ENCODE data around the gene SIK3.
A peak's percentile ranks its signal among the peaks of the same experiment; 100 is the strongest.
"Not testable (repeated sequence)": the region's sequence is repeated elsewhere in the genome, so short reads cannot be mapped to it uniquely, and the experiment has no call there.

SIK3 gene

DNA sequence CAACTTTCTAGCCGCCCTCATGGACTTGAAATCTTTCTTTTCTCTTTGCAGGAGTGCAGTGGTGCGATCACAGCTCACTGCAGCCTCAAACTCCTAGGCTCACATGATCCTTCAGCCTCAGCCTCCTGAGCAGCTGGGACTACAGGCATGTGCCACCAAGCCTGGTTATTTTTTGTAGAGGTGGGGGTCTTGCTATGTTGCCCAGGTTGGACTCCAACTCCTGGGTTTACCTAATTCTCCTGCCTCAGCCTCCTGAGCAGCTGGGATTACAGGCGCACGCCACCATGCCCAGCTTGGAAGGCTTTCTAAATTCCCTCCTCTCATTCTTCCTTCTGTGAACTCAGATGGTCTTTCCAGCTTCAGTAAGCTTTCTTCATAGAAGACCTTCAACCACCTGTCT lies 256.1 kb downstream of the SIK3 start:
- DNase-seq (ENCODE audit: low read depth in 3 of 3), result no peak

DNA sequence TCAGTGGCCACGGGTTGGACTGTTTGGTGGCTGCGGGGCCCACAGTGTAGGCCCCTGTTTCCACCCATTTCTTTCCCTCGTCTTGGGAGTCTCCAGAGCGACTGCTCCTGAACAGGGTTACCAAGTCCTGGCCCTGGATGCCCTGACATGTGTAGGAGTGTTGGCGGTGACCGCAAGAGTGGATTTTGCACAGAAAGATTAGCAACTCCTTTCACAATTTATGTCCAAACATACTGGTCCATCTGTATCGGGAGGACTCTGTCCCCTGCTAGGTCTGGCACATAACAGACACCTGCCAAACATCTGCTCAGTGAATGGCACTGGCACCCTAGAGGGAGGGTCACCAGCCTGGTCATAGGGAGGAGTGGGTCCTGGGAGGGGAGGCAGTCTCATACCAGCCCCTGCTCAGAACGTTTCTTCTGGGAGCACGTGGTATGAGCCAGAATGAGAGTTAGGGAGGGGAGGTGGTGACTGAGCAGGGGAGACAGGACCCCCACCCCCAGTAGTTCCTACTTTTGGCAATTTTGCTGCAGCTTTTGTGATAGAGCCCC lies 257.4 kb downstream of the SIK3 start:
- no peak for DNase-seq (ENCODE audit: low read depth in 3 of 3)

DNA sequence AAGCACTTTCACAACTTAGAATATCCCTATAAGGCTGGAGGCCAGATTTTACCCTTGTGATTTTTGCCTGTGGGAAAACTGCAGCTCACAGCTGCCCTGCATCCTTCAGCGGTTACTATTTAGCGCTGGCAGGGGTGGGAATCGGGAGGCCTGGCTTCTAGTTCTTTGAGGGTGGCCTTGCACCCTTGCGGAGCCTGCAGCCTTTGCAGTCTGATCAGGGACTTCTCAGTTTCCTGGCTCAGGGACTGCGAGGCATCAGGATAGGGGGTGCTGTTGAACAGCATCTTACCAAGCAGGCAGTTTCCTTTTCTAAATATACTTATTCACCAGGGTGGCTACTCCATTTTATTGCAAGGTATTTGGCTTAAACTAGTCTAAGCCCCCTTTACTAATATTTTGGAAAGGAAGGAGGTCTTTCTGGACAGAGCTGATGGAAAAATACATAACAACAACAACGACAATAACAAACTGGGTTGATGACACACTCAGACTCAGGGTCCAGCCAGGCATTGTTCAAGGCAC lies 257.9 kb downstream of the SIK3 start:
- DNase-seq (ENCODE audit: low read depth in 3 of 3), result no peak

DNA sequence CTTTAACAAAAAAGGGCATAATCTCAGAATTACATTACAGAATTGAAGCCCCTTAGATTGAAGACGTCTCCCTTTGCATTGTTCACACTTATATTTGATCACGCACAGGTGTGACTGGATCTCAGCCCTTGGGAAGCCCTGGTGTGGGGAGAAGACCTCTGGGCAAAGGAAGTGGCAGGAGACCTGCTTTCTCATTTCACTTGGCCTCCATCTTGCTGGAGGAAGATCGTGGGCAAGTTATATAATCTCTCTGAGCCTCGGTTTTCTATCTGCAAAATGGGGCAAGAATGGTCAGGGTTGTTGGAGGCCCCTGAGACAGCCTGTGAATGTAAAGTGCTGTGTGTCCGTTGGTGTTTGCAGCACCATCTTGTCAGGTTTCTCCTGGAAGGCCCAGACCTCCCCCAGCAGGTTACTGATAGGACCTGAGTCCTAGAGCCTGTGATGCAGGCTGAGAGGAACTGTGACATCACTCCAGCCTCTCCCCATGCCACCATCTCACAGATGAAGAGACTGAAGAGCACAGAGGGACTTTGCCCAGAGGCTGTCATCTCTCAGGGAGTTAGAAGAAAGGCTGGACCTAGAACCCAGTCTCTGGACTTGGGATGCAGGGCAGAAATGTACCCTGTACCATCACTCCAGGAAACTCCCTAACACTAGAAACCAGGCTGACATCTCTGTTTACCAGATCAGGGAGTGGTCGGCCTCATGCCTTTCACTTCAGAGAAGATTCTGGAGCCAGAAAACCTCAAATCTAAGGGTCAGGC lies 259.7 kb downstream of the SIK3 start:
- no peak for DNase-seq (ENCODE audit: low read depth in 3 of 3)

DNA sequence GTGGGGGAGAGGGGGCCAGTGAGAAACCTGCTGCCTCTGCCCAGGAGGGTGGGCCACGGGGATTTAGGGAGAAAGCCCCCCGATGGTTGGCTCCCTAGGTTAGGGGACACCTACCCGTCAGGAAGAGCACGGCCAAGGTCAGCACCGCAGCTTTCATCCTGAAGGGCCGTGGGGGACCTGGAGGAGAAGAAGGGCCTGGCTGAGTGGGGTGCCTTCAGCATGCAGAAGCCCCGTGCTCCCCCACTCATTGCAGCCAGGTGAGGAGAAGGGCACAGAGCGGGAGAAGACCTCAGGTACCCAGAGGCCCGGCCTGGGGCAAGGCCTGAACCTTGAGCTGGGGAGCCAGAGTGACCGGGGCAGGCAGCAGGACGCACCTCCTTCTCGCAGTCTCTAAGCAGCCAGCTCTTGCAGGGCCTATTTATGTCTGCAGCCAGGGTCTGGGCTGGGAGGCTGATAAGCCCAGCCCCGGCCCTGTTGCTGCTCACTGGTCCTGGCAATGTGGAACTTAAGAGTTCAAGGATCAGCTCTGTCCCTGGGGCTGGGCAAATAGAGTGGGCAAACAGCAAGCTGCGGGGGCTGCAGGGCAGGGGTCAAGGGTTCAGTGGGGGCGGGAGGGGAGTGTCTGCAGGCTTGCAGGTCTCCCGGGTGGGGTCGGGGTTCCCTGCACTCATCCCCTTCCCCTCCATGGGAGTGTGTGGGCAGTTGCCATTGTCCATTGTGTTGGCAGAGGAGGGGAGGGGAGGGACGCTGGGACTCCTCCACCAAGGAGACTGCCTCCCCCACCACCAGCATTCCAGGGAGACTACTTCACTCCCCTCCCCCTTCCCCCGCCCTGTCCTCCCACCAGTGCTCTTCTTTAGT lies 260.8 kb downstream of the SIK3 start, which contains the start of gene APOA1:
Gene APOA1, minus strand, starts transcription at position 392 of the 861 bp plus-strand sequence. Its CDS starts 235 bp downstream, at position 157.
- no peak for DNase-seq (ENCODE audit: low read depth in 3 of 3)

DNA sequence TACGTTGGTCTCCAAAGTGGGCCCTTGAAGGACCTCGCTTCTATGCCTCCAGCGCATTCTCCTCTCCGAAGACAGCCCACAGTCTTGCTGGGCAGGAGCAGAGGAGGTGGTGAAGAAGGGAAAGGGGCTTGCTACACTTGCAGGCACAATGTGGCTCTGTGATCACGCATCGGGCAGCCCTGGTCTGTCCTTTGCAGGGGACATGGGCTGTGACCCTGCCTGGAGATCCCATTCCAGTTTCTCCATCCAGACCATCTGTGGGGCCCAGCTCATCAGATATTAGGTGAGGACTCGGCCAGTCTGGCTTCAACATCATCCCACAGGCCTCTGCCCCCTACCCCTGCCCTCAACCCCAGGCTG lies 261.6 kb downstream of the SIK3 start:
- DNase-seq (ENCODE audit: low read depth in 3 of 3), result no peak

DNA sequence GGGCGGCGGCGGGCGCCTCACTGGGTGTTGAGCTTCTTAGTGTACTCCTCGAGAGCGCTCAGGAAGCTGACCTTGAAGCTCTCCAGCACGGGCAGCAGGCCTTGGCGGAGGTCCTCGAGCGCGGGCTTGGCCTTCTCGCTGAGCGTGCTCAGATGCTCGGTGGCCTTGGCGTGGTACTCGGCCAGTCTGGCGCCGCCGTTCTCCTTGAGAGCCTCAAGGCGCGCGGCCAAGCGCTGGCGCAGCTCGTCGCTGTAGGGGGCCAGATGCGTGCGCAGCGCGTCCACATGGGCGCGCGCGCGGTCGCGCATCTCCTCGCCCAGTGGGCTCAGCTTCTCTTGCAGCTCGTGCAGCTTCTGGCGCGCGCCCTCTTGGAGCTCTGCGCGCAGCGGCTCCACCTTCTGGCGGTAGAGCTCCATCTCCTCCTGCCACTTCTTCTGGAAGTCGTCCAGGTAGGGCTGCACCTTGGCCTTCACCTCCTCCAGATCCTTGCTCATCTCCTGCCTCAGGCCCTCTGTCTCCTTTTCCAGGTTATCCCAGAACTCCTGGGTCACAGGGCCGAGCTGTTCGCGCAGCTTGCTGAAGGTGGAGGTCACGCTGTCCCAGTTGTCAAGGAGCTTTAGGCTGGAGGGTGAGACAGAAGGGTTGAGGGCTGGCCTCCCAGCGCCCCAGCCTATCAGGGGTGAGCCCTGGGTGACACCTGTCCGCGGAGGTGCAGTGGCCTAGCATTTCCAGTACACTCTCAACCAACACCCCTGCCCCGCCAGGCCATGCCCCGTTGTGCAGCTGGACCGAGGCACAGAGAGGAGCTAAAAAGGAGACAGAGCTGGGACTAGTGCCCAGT lies 262.2 kb downstream of the SIK3 start:
- peak; percentile 48 to 60 (median 51) for DNase-seq (ENCODE audit: low read depth in 3 of 3)

DNA sequence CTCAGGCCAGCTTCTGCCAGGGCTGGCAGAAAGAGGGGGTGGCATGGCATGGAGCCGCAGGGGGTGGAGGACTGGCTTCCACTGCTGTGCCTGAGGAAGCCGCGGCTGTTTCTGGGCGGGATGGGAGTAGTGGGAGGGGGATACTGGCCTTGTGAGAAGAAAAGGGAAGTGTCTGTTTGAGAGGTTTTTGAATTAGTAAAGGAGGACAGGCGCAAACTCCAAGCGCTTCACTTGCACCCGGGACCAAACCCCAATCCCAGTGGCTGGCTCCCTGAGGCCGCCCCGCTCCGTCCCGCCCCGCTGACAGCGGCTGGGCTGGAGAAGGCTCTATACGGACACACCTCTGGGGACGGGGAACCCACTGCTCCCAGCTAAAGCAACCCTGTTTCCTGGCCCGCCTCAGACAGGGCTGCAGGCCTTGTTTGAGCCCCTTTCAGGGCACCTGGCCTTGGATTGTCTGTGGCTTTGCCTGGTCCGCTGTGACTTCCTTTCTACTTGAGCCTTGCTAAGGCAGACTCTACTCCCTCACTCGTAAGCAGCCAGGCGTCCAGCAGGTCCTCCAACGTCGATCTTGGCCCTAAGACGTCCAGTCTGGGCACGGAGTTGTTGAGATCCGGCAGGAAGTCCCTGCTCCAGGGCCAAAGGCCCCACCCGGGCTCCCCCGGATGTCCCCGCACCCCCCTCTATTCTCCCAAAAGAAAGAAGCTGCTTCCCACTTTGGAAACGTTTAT lies 263.0 kb downstream of the SIK3 start:
- DNase-seq (ENCODE audit: low read depth in 3 of 3), result no peak

DNA sequence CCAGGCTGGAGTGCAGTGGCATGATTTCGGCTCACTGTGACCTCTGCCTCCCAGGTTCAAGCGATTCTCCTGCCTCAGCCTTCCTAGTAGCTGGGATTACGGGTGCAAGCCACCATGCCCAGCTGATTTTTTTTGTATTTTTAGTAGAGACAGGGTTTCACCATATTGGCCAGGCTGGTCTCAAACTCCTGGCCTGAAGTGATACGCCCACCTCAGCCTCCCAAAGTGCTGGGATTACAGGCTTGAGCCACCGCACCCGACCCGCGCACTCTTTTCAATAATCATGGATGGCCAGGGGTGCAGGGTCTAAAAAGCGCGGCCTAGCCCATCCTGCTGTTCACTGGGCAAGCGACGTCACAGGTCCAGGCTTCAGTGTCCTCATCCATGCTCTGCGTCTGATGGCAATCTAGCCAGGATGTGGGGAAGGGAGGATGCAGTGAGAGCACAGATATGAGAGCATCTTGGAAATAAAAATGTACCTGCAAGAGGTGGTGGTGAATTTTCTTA lies 263.6 kb downstream of the SIK3 start:
- not testable (repeated sequence) for DNase-seq (ENCODE audit: low read depth in 3 of 3)

DNA sequence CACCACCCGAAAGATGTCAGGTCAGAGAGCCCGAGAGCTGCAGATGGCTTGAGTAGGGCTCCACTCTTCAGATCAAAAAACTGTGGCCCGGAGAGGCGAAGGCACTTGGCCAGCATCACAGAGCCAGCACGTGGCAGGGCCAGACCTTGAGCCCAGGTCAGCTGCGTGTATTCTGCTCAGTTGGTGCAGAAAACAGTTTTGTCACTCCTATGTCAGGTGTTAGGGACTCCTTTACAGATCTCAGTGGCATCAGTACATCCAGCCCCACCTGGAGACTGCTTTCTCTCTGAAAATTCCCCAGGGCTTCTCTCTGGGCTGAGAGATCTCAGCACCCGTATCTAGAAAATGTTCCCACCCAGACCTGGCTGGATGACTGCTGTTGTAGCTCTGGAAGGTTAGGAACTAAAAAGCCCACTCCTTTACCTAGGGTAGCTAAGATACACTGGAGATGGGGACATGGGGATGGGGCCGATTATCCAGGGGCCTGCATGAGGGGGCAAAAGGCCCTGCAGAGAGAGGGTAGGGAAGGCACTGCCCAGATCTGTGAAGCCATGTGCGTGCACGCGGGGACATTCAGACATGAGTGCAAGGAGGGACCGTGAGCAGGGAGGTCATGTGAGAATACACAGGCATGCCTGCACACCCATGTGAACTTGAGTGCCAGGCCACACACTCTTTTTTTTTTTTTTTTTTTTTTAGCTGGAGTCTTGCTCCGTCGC lies 264.3 kb downstream of the SIK3 start:
- DNase-seq (ENCODE audit: low read depth in 3 of 3), result no peak

DNA sequence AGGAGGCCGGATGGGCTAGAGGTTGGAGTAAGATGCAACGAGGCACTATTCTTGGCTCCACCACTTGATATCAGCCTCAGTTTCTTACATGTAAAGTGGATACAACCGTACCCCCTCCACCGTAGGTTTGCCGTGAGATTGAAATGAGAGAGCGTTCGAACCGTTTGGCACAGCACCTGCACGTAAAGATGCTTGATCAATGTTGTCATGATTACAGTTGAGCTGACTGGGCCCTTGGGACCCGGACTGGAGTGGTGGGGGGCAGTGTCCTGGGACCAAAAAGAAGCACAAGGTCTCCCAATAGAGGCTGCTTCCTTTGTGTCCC lies 264.8 kb downstream of the SIK3 start:
- no peak for DNase-seq (ENCODE audit: low read depth in 3 of 3)

DNA sequence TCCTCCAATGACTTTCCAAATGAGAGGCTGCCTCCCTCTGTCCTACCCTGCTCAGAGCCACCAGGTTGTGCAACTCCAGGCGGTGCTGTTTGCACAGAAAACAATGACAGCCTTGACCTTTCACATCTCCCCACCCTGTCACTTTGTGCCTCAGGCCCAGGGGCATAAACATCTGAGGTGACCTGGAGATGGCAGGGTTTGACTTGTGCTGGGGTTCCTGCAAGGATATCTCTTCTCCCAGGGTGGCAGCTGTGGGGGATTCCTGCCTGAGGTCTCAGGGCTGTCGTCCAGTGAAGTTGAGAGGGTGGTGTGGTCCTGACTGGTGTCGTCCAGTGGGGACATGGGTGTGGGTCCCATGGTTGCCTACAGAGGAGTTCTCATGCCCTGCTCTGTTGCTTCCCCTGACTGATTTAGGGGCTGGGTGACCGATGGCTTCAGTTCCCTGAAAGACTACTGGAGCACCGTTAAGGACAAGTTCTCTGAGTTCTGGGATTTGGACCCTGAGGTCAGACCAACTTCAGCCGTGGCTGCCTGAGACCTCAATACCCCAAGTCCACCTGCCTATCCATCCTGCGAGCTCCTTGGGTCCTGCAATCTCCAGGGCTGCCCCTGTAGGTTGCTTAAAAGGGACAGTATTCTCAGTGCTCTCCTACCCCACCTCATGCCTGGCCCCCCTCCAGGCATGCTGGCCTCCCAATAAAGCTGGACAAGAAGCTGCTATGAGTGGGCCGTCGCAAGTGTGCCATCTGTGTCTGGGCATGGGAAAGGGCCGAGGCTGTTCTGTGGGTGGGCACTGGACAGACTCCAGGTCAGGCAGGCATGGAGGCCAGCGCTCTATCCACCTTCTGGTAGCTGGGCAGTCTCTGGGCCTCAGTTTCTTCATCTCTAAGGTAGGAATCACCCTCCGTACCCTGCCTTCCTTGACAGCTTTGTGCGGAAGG lies 265.6 kb downstream of the SIK3 start:
- no peak for DNase-seq (ENCODE audit: low read depth in 3 of 3)

DNA sequence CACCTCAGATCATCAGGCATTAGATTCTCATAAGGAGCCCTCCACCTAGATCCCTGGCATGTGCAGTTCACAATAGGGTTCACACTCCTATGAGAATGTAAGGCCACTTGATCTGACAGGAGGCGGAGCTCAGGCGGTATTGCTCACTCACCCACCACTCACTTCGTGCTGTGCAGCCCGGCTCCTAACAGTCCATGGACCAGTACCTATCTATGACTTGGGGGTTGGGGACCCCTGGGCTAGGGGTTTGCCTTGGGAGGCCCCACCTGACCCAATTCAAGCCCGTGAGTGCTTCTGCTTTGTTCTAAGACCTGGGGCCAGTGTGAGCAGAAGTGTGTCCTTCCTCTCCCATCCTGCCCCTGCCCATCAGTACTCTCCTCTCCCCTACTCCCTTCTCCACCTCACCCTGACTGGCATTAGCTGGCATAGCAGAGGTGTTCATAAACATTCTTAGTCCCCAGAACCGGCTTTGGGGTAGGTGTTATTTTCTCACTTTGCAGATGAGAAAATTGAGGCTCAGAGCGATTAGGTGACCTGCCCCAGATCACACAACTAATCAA lies 266.4 kb downstream of the SIK3 start:
- no peak for DNase-seq (ENCODE audit: low read depth in 3 of 3)

DNA sequence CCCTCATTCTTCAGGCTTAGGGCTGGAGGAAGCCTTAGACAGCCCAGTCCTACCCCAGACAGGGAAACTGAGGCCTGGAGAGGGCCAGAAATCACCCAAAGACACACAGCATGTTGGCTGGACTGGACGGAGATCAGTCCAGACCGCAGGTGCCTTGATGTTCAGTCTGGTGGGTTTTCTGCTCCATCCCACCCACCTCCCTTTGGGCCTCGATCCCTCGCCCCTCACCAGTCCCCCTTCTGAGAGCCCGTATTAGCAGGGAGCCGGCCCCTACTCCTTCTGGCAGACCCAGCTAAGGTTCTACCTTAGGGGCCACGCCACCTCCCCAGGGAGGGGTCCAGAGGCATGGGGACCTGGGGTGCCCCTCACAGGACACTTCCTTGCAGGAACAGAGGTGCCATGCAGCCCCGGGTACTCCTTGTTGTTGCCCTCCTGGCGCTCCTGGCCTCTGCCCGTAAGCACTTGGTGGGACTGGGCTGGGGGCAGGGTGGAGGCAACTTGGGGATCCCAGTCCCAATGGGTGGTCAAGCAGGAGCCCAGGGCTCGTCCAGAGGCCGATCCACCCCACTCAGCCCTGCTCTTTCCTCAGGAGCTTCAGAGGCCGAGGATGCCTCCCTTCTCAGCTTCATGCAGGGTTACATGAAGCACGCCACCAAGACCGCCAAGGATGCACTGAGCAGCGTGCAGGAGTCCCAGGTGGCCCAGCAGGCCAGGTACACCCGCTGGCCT lies 267.9 kb downstream of the SIK3 start:
- DNase-seq (ENCODE audit: low read depth in 3 of 3), result no peak

DNA sequence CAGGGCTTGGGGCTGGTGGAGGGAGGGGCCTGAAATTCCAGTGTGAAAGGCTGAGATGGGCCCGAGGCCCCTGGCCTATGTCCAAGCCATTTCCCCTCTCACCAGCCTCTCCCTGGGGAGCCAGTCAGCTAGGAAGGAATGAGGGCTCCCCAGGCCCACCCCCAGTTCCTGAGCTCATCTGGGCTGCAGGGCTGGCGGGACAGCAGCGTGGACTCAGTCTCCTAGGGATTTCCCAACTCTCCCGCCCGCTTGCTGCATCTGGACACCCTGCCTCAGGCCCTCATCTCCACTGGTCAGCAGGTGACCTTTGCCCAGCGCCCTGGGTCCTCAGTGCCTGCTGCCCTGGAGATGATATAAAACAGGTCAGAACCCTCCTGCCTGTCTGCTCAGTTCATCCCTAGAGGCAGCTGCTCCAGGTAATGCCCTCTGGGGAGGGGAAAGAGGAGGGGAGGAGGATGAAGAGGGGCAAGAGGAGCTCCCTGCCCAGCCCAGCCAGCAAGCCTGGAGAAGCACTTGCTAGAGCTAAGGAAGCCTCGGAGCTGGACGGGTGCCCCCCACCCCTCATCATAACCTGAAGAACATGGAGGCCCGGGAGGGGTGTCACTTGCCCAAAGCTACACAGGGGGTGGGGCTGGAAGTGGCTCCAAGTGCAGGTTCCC lies 268.6 kb downstream of the SIK3 start, which contains the start of gene APOC3:
Gene APOC3, plus strand, starts transcription at position 383 of the 659 bp plus-strand sequence. CDS start 676 bp downstream, outside the sequence.
- DNase-seq (ENCODE audit: low read depth in 3 of 3), result no peak

DNA sequence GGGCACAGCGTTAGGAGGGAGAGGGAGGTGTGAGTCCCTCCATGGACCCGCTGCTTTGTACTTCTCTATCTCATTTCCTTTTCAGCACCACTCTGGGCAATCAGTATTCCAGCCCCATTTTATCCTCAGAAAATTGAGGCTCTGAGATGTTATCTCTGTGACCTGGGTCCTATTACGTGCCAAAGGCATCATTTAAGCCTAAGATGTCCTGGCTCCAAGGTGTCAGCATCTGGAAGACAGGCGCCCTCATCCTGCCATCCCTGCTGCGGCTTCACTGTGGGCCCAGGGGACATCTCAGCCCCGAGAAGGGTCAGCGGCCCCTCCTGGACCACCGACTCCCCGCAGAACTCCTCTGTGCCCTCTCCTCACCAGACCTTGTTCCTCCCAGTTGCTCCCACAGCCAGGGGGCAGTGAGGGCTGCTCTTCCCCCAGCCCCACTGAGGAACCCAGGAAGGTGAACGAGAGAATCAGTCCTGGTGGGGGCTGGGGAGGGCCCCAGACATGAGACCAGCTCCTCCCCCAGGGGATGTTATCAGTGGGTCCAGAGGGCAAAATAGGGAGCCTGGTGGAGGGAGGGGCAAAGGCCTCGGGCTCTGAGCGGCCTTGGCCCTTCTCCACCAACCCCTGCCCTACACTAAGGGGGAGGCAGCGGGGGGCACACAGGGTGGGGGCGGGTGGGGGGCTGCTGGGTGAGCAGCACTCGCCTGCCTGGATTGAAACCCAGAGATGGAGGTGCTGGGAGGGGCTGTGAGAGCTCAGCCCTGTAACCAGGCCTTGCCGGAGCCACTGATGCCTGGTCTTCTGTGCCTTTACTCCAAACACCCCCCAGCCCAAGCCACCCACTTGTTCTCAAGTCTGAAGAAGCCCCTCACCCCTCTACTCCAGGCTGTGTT lies 269.4 kb downstream of the SIK3 start:
- DNase-seq (ENCODE audit: low read depth in 3 of 3), result no peak
